Esophagus squamous epithelium (tissue), 5 donors: ENCODE results near the gene NDFIP2. TPM values are rescaled to one million over a fixed set of nuclear protein-coding genes. Genes with fewer than 3 reads are reported as not detected.

Source experiments
- DNase-seq: peaks from one replicate; lab custom pipeline; 2025; lab: John Stamatoyannopoulos, UW
- H3K27ac ChIP-seq, 4 donors: fragments of 200-600 bp; sonication (generic); one replicate each; pipeline ENCODE4 v1.5.1; 2016 to 2019; ENCODE audit warnings: mild to moderate bottlenecking in 1 of 4
- H3K27me3 ChIP-seq, 4 donors: fragments of 200-600 bp; sonication (generic); 1 replicate in 3 of 4; 2 replicates in 1 of 4; pipeline versions ENCODE4 v1.5.1 to v1.6.0; 2017 to 2021; ENCODE audit warnings: antibody characterized with exemption in 1 of 4
- H3K36me3 ChIP-seq, 3 donors: fragments of 200-600 bp; sonication (generic); one replicate each; pipeline ENCODE4 v1.5.1; 2016 to 2019
- H3K4me1 ChIP-seq, 3 donors: fragments of 200-600 bp; sonication (generic); one replicate each; pipeline ENCODE4 v1.5.1; 2017 to 2019
- H3K4me3 ChIP-seq, 4 donors: fragments of 200-600 bp; sonication (generic); 1 replicate in 3 of 4; 2 replicates in 1 of 4; pipeline ENCODE4 v1.5.1; 2016 to 2019; ENCODE audit warnings: mild to moderate bottlenecking in 2 of 4, moderate library complexity in 1 of 4
- H3K9me3 ChIP-seq, 3 donors: fragments of 200-600 bp; sonication (generic); one replicate each; pipeline ENCODE4 v1.5.1; 2016 to 2019
- POLR2A ChIP-seq, 4 donors: fragments of 450-650 bp; IDR thresholded peaks; one replicate each; pipeline ENCODE4 v1.6.1; 2017; ENCODE audit warnings: antibody characterized with exemption in 4 of 4, mild to moderate bottlenecking in 4 of 4, moderate library complexity in 3 of 4
- whole genome bisulfite sequencing, 2 donors: methylation state at CpG; one replicate each; pipeline ENCODE4 v1.1.5; 2018; 5-methylcytosine and 5-hydroxymethylcytosine counted together
- intact Hi-C: fragments of 100-400 bp; cut with DNase I; formaldehyde crosslinking; loops from one replicate; pipeline ENCODE4 v1.15.0; 2022
- total RNA-seq, 4 donors: library from RNA; depleted of rRNA; stranded (reverse); fragments of >200 nt; gene quantifications; one replicate each; pipeline ENCODE4 v1.1.0, GENCODE V29; 2016
- TF ChIP-seq, protein P1 (sequence below), 6 experiments: fragments of 450-650 bp in 4 of 6; fragments of 200-600 bp in 2 of 6; sonication (generic) in 2 of 6; IDR thresholded peaks; one replicate each; pipeline ENCODE4 v1.5.1; 2016 to 2019; ENCODE audit warnings: antibody characterized with exemption in 6 of 6, mild to moderate bottlenecking in 4 of 6, moderate library complexity in 4 of 6
- donor health status: DM: yes; HTN: yes; CAD: no.

Gene NDFIP2
- total RNA-seq, 4 donors from 2014 or later = 37.8 to 81.9 (median 54.8) TPM

DNA sequence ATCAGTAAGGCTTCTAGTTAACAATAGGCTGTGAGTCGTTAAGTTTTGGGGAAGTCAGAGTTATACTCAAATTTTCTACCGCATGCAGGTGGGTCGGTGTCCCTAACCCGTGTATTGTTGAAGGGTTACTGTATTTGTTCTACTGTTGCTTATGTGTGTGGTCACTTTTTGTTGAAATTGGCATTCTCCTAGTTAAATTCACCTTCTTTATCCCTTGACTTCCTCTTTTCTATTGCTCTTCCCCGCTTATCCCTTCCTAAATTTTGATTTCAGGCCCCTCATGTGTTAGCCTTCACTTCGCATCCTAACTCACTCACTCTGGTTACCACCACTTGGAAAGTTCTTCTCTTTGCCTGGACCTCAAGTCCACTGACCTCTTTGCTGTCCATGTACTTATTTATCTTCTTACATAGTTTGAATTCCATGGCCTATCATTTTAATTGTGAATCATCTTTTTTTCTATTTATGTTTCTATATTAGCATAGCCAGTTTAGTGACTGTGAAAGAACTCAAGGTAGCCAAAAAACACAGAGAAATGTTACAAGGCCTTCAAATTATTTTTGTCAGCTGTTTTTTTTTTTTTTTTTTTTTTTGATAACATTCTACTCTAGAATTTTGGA is 52.9 kb downstream of the NDFIP2 start:
- DNase-seq = no peak
- Histone ChIP-seq H3K36me3 (peaks cover 0 to 49% (median 0%) of the 10 kb centered on the region in 3 donors), H3K27ac (no peak overlapping the region), H3K27me3 (no peaks in the 10 kb centered on the region), H3K9me3 (no peaks in the 10 kb centered on the region), H3K4me3 (no peak overlapping the region), H3K4me1 (peaks cover 0 to 7% (median 2%) of the 10 kb centered on the region in 3 donors)
- TF ChIP-seq, protein P1, sequence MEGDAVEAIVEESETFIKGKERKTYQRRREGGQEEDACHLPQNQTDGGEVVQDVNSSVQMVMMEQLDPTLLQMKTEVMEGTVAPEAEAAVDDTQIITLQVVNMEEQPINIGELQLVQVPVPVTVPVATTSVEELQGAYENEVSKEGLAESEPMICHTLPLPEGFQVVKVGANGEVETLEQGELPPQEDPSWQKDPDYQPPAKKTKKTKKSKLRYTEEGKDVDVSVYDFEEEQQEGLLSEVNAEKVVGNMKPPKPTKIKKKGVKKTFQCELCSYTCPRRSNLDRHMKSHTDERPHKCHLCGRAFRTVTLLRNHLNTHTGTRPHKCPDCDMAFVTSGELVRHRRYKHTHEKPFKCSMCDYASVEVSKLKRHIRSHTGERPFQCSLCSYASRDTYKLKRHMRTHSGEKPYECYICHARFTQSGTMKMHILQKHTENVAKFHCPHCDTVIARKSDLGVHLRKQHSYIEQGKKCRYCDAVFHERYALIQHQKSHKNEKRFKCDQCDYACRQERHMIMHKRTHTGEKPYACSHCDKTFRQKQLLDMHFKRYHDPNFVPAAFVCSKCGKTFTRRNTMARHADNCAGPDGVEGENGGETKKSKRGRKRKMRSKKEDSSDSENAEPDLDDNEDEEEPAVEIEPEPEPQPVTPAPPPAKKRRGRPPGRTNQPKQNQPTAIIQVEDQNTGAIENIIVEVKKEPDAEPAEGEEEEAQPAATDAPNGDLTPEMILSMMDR (IDR thresholded peaks at IDR 0.05) = no peak
- TF ChIP-seq POLR2A (IDR thresholded peaks at IDR 0.05) = no peak
- intact Hi-C loops = no loop called here
- 88 to 91% methylated on average over 6 of the region's 6 CpGs for WGBS, 2 donors

DNA sequence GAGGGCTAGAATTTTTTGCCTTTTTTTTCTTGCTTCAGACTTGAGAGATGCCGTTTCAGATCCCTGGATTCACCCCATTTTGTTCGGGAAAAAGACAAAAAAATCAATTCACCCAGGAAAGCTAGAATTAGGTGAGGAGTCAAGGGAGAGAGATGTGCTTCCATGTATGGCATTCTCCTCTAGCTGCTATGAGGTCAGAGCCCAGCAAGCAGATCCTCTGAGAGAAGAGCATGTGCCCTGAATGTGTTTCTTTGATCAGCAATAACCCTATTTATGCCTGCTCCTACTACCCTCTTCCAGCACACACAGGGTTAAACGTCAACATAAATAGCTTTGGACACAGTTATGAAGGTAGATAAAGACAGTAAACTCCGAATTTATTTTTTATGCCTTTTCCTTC is 53.6 kb downstream of the NDFIP2 start:
- TF ChIP-seq, protein P1 (IDR thresholded peaks at IDR 0.05) = no peak
- TF ChIP-seq POLR2A (IDR thresholded peaks at IDR 0.05) = no peak
- DNase-seq = no peak
- intact Hi-C loops = no loop called here
- 77 to 83% methylated on average over 4 of the region's 4 CpGs for WGBS, 2 donors
- Histone ChIP-seq H3K27me3 (no peaks in the 10 kb centered on the region), H3K36me3 (peaks cover 0 to 50% (median 0%) of the 10 kb centered on the region in 3 donors), H3K4me3 (no peak overlapping the region), H3K9me3 (no peaks in the 10 kb centered on the region), H3K4me1 (peaks cover 0 to 4% (median 0%) of the 10 kb centered on the region in 3 donors), H3K27ac (no peak overlapping the region)

DNA sequence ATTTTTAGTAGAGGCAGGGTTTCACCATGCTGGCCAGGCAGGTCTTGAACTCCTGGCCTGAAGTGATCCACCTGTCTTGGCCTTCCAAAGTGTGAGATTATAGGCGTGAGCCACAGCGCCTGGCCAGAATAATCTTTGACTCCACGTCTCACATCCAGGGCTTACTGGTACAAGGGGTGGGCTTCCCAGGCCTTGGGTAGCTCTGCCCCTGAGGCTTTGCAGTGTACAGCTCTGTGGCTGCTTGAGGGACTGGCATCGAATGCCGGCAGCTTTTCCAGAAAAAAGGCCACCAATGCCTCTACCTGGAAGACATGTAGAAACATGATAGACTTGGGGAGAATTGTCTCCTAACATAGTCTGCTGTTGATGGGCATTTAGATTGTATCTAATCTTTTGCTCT is 57.8 kb downstream of the NDFIP2 start:
- intact Hi-C loops = loop anchor here (5.0 kb wide), 1 partner anchor 116 kb away; no protein-coding TSS in a partner anchor
- no peaks in the 10 kb centered on the region for H3K27me3 ChIP-seq
- H3K36me3 ChIP-seq = peaks cover 0 to 58% (median 0%) of the 10 kb centered on the region in 3 donors

DNA sequence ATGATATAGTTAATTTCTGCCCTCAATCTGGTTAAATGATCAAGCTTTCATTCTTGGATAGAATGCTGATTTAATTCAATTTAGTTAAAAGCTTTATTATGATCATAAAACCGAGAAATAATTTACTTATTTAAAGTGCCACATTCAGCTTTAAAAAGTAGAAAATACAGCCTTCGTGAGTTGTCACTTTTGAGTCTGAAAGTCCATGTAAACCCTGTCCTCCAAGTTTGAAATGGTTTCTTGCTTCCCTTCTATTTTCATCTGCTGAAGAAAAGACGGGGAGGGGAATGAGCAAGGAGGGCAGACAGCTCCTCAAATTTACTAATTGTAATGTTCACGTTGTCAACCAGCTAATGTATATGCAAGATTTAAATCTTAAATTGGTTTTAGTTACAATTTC is 59.5 kb downstream of the NDFIP2 start:
- Histone ChIP-seq H3K4me3 (no peak overlapping the region), H3K4me1 (peaks cover 0 to 3% (median 0%) of the 10 kb centered on the region in 3 donors), H3K36me3 (peaks cover 0 to 40% (median 0%) of the 10 kb centered on the region in 3 donors), H3K27ac (no peak overlapping the region), H3K27me3 (no peaks in the 10 kb centered on the region), H3K9me3 (no peaks in the 10 kb centered on the region)
- WGBS, 2 donors = 71 to 74% methylated on average over 4 of the region's 4 CpGs
- no peak for DNase-seq
- intact Hi-C loops = no loop called here
- TF ChIP-seq, protein P1 (IDR thresholded peaks at IDR 0.05) = no peak
- TF ChIP-seq POLR2A (IDR thresholded peaks at IDR 0.05) = no peak

More for the DNA sequence above, 57.8 kb downstream of the NDFIP2 start:
- DNase-seq = no peak
- Histone ChIP-seq H3K27ac (no peak overlapping the region), H3K4me1 (peaks cover 0 to 7% (median 0%) of the 10 kb centered on the region in 3 donors), H3K9me3 (no peaks in the 10 kb centered on the region), H3K4me3 (no peak overlapping the region)
- TF ChIP-seq POLR2A (IDR thresholded peaks at IDR 0.05) = no peak
- TF ChIP-seq, protein P1 (IDR thresholded peaks at IDR 0.05) = no peak
- 58% methylated on average over 4 of the region's 5 CpGs; no CpG with 5 or more reads in 1 of the 2 donors for WGBS, 2 donors

DNA sequence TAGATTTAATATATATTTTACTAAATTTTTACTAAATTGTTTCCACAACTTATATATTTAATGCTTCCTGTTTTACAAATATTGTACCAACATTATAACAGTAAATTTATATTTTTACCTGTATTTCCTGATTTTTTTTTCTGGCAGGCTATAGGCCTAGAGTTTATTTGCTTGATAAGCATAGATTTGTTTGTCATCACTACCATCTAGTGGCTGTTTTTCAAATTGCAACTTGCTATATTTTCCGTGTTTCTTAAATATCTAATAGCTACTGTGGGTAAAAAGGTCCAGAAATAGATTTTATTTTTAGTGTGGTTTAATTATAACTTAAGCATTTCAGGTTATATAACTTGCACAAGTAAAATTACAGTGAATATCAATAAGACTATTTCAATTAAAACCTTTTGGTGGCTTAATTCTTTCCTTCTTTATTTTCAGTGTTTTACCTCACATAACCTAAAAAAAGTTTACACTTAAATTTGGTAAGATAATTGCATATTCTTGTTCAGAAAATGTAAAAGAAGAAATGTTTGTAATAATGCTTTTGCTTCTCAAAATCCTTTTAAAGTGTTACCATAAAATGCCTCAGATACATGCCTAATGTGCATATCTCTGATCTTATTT is 60.6 kb downstream of the NDFIP2 start:
- H3K27ac ChIP-seq = no peak overlapping the region
- H3K4me1 ChIP-seq = peaks cover 0 to 3% (median 0%) of the 10 kb centered on the region in 3 donors
- no peak overlapping the region for H3K4me3 ChIP-seq
- no peaks in the 10 kb centered on the region for H3K27me3 ChIP-seq
- no peak for DNase-seq
- no peaks in the 10 kb centered on the region for H3K9me3 ChIP-seq
- peaks cover 0 to 41% (median 0%) of the 10 kb centered on the region in 3 donors for H3K36me3 ChIP-seq
- WGBS, 2 donors = 0% methylated on average over 1 of the region's 1 CpG
- intact Hi-C loops = no loop called here
- TF ChIP-seq, protein P1 (IDR thresholded peaks at IDR 0.05) = peak; percentile 79 to 96 (median 90)
- no peak for TF ChIP-seq POLR2A (IDR thresholded peaks at IDR 0.05)
